Measurements from ENCODE around the gene CERS6. TPM values are rescaled to one million over a fixed set of nuclear protein-coding genes. Genes with fewer than 3 reads are reported as not detected.
A peak's percentile ranks its signal among the peaks of the same experiment; 100 is the strongest.
"Not testable (repeated sequence)": the region's sequence is repeated elsewhere in the genome, so short reads cannot be mapped to it uniquely, and the experiment has no call there.

Gene CERS6
- total RNA-seq, 1 donor from 2014 or later: 36.4 TPM

DNA sequence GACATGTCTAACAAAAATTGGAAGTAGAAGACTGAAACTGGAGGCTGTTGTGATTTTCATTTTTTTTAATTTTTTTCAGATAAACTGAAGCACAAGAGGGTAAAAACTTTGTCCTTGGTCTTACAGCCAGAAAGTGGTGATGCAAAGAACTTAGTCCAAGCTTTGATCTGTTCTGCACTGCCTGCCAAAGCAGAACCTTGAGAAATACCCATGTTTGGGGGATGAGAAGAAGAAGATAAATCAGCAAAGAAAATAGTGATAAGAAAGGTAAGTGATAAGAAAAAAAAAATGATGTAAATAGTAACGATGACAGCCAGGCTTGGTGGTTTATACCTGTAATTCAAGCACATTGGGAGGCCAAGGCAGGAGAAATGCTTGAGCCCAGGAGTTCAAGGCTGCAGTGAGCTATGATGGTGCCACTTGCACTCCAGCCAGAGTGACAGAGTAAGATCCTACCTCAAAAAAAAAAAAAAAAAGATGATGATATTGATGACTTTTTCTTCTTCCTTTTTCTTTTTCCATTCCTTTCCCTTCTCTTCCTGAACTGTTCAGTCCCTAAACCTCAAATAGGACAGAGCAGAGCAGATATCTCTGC, 331.8 kb downstream of the CERS6 start:
- Mint-ChIP-seq H3K9me3 (ENCODE audit: unreplicated experiment) (no peaks in the 10 kb centered on the region), H3K27ac (ENCODE audit: unreplicated experiment) (no peak overlapping the region), H3K4me1 (ENCODE audit: unreplicated experiment) (peaks cover 13% of the 10 kb centered on the region), H3K36me3 (ENCODE audit: low read depth, unreplicated experiment) (no peaks in the 10 kb centered on the region), H3K27me3 (ENCODE audit: unreplicated experiment) (peaks cover 2% of the 10 kb centered on the region), H3K4me3 (ENCODE audit: unreplicated experiment) (no peak overlapping the region)
- TF ChIP-seq, protein P1, sequence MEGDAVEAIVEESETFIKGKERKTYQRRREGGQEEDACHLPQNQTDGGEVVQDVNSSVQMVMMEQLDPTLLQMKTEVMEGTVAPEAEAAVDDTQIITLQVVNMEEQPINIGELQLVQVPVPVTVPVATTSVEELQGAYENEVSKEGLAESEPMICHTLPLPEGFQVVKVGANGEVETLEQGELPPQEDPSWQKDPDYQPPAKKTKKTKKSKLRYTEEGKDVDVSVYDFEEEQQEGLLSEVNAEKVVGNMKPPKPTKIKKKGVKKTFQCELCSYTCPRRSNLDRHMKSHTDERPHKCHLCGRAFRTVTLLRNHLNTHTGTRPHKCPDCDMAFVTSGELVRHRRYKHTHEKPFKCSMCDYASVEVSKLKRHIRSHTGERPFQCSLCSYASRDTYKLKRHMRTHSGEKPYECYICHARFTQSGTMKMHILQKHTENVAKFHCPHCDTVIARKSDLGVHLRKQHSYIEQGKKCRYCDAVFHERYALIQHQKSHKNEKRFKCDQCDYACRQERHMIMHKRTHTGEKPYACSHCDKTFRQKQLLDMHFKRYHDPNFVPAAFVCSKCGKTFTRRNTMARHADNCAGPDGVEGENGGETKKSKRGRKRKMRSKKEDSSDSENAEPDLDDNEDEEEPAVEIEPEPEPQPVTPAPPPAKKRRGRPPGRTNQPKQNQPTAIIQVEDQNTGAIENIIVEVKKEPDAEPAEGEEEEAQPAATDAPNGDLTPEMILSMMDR (IDR thresholded peaks at IDR 0.05; ENCODE audit: unreplicated experiment): no peak
- no peak for DNase-seq (ENCODE audit: low spot score)

DNA sequence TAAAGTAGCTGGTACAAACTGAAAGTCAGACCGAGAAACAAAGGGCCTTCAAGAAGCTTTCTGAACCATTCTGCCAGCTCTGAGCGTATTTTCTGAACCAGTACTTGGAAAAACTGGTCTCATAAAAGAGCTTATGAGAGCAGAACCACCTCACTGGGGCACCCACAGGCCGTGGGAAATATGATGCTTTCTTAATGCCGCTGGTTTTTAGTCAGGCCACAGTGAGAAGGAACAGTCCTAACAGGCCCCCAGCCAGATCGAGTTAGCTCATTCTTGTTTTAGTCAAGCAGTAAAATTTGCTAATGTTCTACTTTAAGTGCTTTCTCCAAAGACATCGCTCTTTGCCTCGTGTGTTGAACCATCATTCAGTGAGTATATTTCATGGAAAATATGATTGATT, 333.7 kb downstream of the CERS6 start:
- no peak overlapping the region for H3K4me3 Mint-ChIP-seq (ENCODE audit: unreplicated experiment)
- no peak for DNase-seq (ENCODE audit: low spot score)
- H3K27me3 Mint-ChIP-seq (ENCODE audit: unreplicated experiment): peaks cover 2% of the 10 kb centered on the region
- H3K36me3 Mint-ChIP-seq (ENCODE audit: low read depth, unreplicated experiment): no peaks in the 10 kb centered on the region
- no peaks in the 10 kb centered on the region for H3K9me3 Mint-ChIP-seq (ENCODE audit: unreplicated experiment)
- H3K27ac Mint-ChIP-seq (ENCODE audit: unreplicated experiment): peak overlapping the region; percentile 98
- H3K4me1 Mint-ChIP-seq (ENCODE audit: unreplicated experiment): peaks cover 20% of the 10 kb centered on the region
- TF ChIP-seq, protein P1 (IDR thresholded peaks at IDR 0.05; ENCODE audit: unreplicated experiment): no peak

GRCh38 chr2:168790226-168790902, 334.3 kb downstream of the CERS6 start:
- DNase-seq (ENCODE audit: low spot score): peak; percentile 15
- Mint-ChIP-seq H3K4me3 (ENCODE audit: unreplicated experiment) (peak overlapping the region; percentile 35), H3K4me1 (ENCODE audit: unreplicated experiment) (peaks cover 24% of the 10 kb centered on the region), H3K27ac (ENCODE audit: unreplicated experiment) (peak overlapping the region; percentile 98), H3K27me3 (ENCODE audit: unreplicated experiment) (peaks cover 2% of the 10 kb centered on the region), H3K9me3 (ENCODE audit: unreplicated experiment) (no peaks in the 10 kb centered on the region), H3K36me3 (ENCODE audit: low read depth, unreplicated experiment) (no peaks in the 10 kb centered on the region)
- TF ChIP-seq, protein P1 (IDR thresholded peaks at IDR 0.05; ENCODE audit: unreplicated experiment): no peak

DNA sequence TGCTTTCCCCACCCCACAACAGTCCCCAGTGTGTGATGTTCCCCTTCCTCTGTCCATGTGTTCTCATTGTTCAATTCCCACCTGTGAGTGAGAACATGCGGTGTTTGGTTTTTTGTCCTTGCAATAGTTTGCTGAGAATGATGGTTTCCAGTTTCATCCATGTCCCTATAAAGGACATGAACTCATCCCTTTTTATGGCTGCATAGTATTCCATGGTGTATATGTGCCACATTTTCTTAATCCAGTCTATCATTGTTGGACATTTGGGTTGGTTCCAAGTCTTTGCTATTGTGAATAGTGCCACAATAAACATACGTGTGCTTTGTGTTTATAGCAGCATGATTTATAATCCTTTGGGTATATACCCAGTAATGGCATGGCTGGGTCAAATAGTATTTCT, 335.1 kb downstream of the CERS6 start:
- H3K27ac Mint-ChIP-seq (ENCODE audit: unreplicated experiment): peak overlapping the region; percentile 97
- not testable (repeated sequence) for H3K36me3 Mint-ChIP-seq (ENCODE audit: low read depth, unreplicated experiment); H3K4me3 Mint-ChIP-seq (ENCODE audit: unreplicated experiment); H3K9me3 Mint-ChIP-seq (ENCODE audit: unreplicated experiment); DNase-seq (ENCODE audit: low spot score); H3K27me3 Mint-ChIP-seq (ENCODE audit: unreplicated experiment)
- peaks cover 29% of the 10 kb centered on the region for H3K4me1 Mint-ChIP-seq (ENCODE audit: unreplicated experiment)

DNA sequence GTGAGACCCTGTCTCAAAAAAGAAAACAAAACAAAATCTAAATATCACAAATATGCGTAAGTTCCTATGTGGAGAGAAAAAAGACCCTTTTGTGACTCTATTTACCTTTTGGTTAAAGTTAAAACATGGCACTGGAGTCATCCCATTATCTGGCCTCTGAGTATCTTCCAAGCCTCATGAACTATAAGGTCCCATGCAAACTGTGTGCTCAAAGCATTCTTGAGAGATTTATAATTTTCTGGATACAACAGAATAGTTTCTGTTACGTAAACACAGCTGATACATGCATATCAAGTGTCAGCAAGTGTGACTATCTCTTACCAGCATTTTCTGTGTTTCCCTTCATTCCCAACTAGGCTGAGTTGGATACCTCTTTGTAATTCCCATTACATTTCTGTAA, 337.5 kb downstream of the CERS6 start:
- Mint-ChIP-seq H3K4me1 (ENCODE audit: unreplicated experiment) (peaks cover 44% of the 10 kb centered on the region), H3K27me3 (ENCODE audit: unreplicated experiment) (peaks cover 3% of the 10 kb centered on the region), H3K36me3 (ENCODE audit: low read depth, unreplicated experiment) (no peaks in the 10 kb centered on the region), H3K9me3 (ENCODE audit: unreplicated experiment) (no peaks in the 10 kb centered on the region), H3K27ac (ENCODE audit: unreplicated experiment) (no peak overlapping the region), H3K4me3 (ENCODE audit: unreplicated experiment) (no peak overlapping the region)
- TF ChIP-seq, protein P1 (IDR thresholded peaks at IDR 0.05; ENCODE audit: unreplicated experiment): no peak
- no peak for DNase-seq (ENCODE audit: low spot score)

Measured in endothelial cell (in vitro differentiated cells).